GM13976 (cell line): ENCODE measurements around the gene ZNF221.
A peak's percentile ranks its signal among the peaks of the same experiment; 100 is the strongest.

Source experiments
- DNase-seq: peaks from one replicate; pipeline ENCODE4 v3.0.0; 2012; ENCODE audit warnings: low spot score
- CTCF ChIP-seq: IDR thresholded peaks from 2 replicates; pipeline ENCODE4 v1.5.1; 2012; ENCODE audit warnings: borderline replicate concordance, mild to moderate bottlenecking; ENCODE audit not compliant: insufficient read depth; ENCODE audit errors: extremely low read depth, missing control alignments, control extremely low read depth
- in situ Hi-C: fragments of 300-500 bp; cut with MboI; formaldehyde crosslinking; loops from one replicate; pipeline ENCODE4 v1.12.0; 2022; ENCODE audit warnings: low sequenced_read_pairs, mixed read lengths, inconsistent platforms; ENCODE audit not compliant: unreplicated experiment

The ZNF221 gene

GRCh38 chr19:43910884-43911283 is 40.1 kb upstream of the ZNF221 start:
- no peak for DNase-seq
- in situ Hi-C loops = no loop called here
- no peak for TF ChIP-seq CTCF

GRCh38 chr19:43913383-43913782 is 37.6 kb upstream of the ZNF221 start:
- in situ Hi-C loops = no loop called here
- DNase-seq = no peak
- TF ChIP-seq CTCF = no peak

GRCh38 chr19:43914051-43914450 is 37.0 kb upstream of the ZNF221 start:
- in situ Hi-C loops = no loop called here
- DNase-seq = no peak
- no peak for TF ChIP-seq CTCF

- in situ Hi-C loops = no loop called here
- TF ChIP-seq CTCF = no peak
- no peak for DNase-seq
These were observed 27.2 kb upstream of the ZNF221 start for GRCh38 chr19:43923875-43924274.

- no peak for TF ChIP-seq CTCF
- no peak for DNase-seq
- in situ Hi-C loops = no loop called here
These were observed 22.2 kb upstream of the ZNF221 start for GRCh38 chr19:43928820-43929219.

- in situ Hi-C loops = no loop called here
- DNase-seq = peak; percentile 13
- TF ChIP-seq CTCF = no peak
These were observed 16.7 kb upstream of the ZNF221 start for GRCh38 chr19:43934055-43934984.
